WTC11 (cell line): ENCODE data around the gene SLC35A3. TPM values are rescaled to one million over a fixed set of nuclear protein-coding genes. Genes with fewer than 3 reads are reported as not detected.

ENCODE experiments used
- ATAC-seq: fragments of 200-7000 bp; cut with Tn5 transposase; 2 replicates; pipeline ENCODE4 v1.10.0; 2021; ENCODE audit warnings: mild to moderate bottlenecking, moderate library complexity
- CTCF ChIA-PET: fragments of 300-600 bp; sonication (Branson Sonifier 250); formaldehyde crosslinking; loops from one replicate; lab custom pipeline; 2021; ENCODE audit warnings: antibody characterized with exemption; lab: Charles Lee
- POLR2A ChIA-PET: fragments of 350-600 bp; sonication (Branson Sonifier 250); formaldehyde crosslinking; loops from one replicate; lab custom pipeline; 2021; ENCODE audit warnings: antibody characterized with exemption; lab: Charles Lee
- DNase-seq: peaks from one replicate; pipeline ENCODE4 v3.0.0; 2021; ENCODE audit warnings: low spot score
- H3K27ac Mint-ChIP-seq: 2 replicates; pipeline ENCODE4 v1.8.0; 2021; ENCODE audit warnings: mixed read lengths
- H3K27me3 Mint-ChIP-seq: 2 replicates; pipeline ENCODE4 v1.8.0; 2021; ENCODE audit warnings: low read depth, mild to moderate bottlenecking, moderate library complexity, mixed read lengths
- H3K36me3 Mint-ChIP-seq: 2 replicates; pipeline ENCODE4 v1.8.0; 2021; ENCODE audit warnings: mixed read lengths
- H3K4me1 Mint-ChIP-seq: 2 replicates; pipeline ENCODE4 v1.8.0; 2022; ENCODE audit warnings: mixed read lengths
- H3K4me3 Mint-ChIP-seq: 2 replicates; pipeline ENCODE4 v1.8.0; 2021; ENCODE audit warnings: mild to moderate bottlenecking, moderate library complexity, mixed read lengths
- H3K9me3 Mint-ChIP-seq: 2 replicates; pipeline ENCODE4 v1.8.0; 2021; ENCODE audit warnings: mixed read lengths
- ESRRA ChIP-seq: sonication (generic); formaldehyde crosslinking; IDR thresholded peaks from 2 replicates; pipeline ENCODE4 v1.8.1; 2022; ENCODE audit warnings: mild to moderate bottlenecking, missing genetic modification reagents, borderline replicate concordance
- GRHL2 ChIP-seq: fragments of 250-450 bp; sonication (Bioruptor Pico); IDR thresholded peaks from 2 replicates; pipeline ENCODE4 v1.8.0; 2022; ENCODE audit warnings: mild to moderate bottlenecking, moderate library complexity; ENCODE audit not compliant: insufficient replicate concordance, severe bottlenecking
- IRF2 ChIP-seq: sonication (generic); formaldehyde crosslinking; IDR thresholded peaks from 2 replicates; pipeline ENCODE4 v1.8.0; 2022; ENCODE audit warnings: low read depth, missing genetic modification reagents, borderline replicate concordance
- JAZF1 ChIP-seq: fragments of 250-450 bp; sonication (Bioruptor Pico); IDR thresholded peaks from 2 replicates; pipeline ENCODE4 v1.9.0; 2021; ENCODE audit warnings: moderate library complexity, mild to moderate bottlenecking, inconsistent platforms
- NR2C2 ChIP-seq: sonication (generic); formaldehyde crosslinking; IDR thresholded peaks from 2 replicates; pipeline ENCODE4 v1.8.0; 2022; ENCODE audit warnings: mild to moderate bottlenecking, missing genetic modification reagents
- PRRX2 ChIP-seq: fragments of 250-450 bp; sonication (Bioruptor Pico); IDR thresholded peaks from 2 replicates; pipeline ENCODE4 v1.8.0; 2021; ENCODE audit warnings: mild to moderate bottlenecking
- SMAD4 ChIP-seq: sonication (generic); formaldehyde crosslinking; IDR thresholded peaks from 2 replicates; pipeline ENCODE4 v1.8.0; 2022; ENCODE audit warnings: mild to moderate bottlenecking, missing genetic modification reagents
- ZBTB21 ChIP-seq: sonication (generic); formaldehyde crosslinking; IDR thresholded peaks from 2 replicates; pipeline ENCODE4 v1.8.1; 2023; ENCODE audit warnings: mild to moderate bottlenecking, missing genetic modification reagents, borderline replicate concordance
- ZNF121 ChIP-seq: sonication (generic); formaldehyde crosslinking; IDR thresholded peaks from 2 replicates; pipeline ENCODE4 v1.8.0; 2023; ENCODE audit warnings: missing genetic modification reagents
- ZNF232 ChIP-seq: sonication (generic); formaldehyde crosslinking; IDR thresholded peaks from 2 replicates; pipeline ENCODE4 v1.8.0; 2022; ENCODE audit warnings: mild to moderate bottlenecking, missing genetic modification reagents
- ZNF263 ChIP-seq: sonication (generic); formaldehyde crosslinking; IDR thresholded peaks from 2 replicates; pipeline ENCODE4 v1.8.1; 2022; ENCODE audit warnings: low read depth, mild to moderate bottlenecking, moderate library complexity, missing genetic modification reagents
- ZNF317 ChIP-seq: sonication (generic); formaldehyde crosslinking; IDR thresholded peaks from 2 replicates; pipeline ENCODE4 v1.8.1; 2023; ENCODE audit warnings: low read depth, mild to moderate bottlenecking, moderate library complexity, missing genetic modification reagents, borderline replicate concordance
- ZNF416 ChIP-seq: fragments of 250-450 bp; sonication (Bioruptor Pico); IDR thresholded peaks from 2 replicates; pipeline ENCODE4 v1.9.0; 2021; ENCODE audit warnings: mild to moderate bottlenecking, inconsistent platforms
- total RNA-seq: library from RNA; stranded (reverse); gene quantifications from 3 replicates; pipeline ENCODE4 v1.2.3, GENCODE V29; 2021
- TF ChIP-seq, protein P1 (sequence below): sonication (generic); formaldehyde crosslinking; IDR thresholded peaks from 2 replicates; pipeline ENCODE4 v1.8.0; 2023; ENCODE audit warnings: mild to moderate bottlenecking, missing genetic modification reagents
- TF ChIP-seq, protein P2 (sequence below): sonication (generic); formaldehyde crosslinking; IDR thresholded peaks from 2 replicates; pipeline ENCODE4 v1.8.1; 2023; ENCODE audit warnings: mild to moderate bottlenecking, missing genetic modification reagents, moderate library complexity
- TF ChIP-seq, protein P3 (sequence below): sonication (generic); formaldehyde crosslinking; IDR thresholded peaks from 2 replicates; pipeline ENCODE4 v1.8.1; 2023; ENCODE audit warnings: mild to moderate bottlenecking, missing genetic modification reagents
- TF ChIP-seq, protein P4 (sequence below): fragments of 250-450 bp; sonication (Bioruptor Pico); IDR thresholded peaks from 2 replicates; pipeline ENCODE4 v2.1.2; 2022; ENCODE audit warnings: mild to moderate bottlenecking, moderate library complexity
- TF ChIP-seq, protein P5 (sequence below): sonication (generic); formaldehyde crosslinking; conservative IDR thresholded peaks from 2 replicates; pipeline ENCODE4 v1.8.1; 2023; ENCODE audit warnings: mild to moderate bottlenecking, low read depth, missing genetic modification reagents, moderate library complexity
- TF ChIP-seq, protein P6 (sequence below): sonication (generic); formaldehyde crosslinking; IDR thresholded peaks from 2 replicates; pipeline ENCODE4 v1.8.1; 2022; ENCODE audit warnings: low read depth, missing genetic modification reagents, borderline replicate concordance

SLC35A3 gene
- total RNA-seq, 1 experiment from 2014 or later: 14.5 TPM

DNA sequence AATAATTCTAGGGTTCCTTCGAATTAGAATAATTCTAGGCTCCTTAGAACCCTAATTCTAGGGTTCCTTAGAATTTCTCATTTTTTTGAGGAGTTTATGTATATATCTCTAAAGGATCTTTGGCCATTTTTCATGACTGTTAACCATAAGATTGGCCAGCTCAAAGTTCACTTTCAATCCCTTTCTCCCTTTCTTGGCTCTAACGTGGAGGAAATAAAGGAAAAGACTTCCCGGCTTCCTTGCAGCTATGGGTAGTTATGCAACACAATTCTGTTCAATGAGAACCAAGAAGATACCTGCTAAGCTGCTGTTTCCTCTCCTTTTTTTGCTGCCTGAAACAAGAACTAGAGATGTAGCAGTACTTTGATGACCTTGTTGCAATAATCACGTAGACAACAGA lies 27.2 kb downstream of the SLC35A3 start (continued):
- TF ChIP-seq, protein P1, sequence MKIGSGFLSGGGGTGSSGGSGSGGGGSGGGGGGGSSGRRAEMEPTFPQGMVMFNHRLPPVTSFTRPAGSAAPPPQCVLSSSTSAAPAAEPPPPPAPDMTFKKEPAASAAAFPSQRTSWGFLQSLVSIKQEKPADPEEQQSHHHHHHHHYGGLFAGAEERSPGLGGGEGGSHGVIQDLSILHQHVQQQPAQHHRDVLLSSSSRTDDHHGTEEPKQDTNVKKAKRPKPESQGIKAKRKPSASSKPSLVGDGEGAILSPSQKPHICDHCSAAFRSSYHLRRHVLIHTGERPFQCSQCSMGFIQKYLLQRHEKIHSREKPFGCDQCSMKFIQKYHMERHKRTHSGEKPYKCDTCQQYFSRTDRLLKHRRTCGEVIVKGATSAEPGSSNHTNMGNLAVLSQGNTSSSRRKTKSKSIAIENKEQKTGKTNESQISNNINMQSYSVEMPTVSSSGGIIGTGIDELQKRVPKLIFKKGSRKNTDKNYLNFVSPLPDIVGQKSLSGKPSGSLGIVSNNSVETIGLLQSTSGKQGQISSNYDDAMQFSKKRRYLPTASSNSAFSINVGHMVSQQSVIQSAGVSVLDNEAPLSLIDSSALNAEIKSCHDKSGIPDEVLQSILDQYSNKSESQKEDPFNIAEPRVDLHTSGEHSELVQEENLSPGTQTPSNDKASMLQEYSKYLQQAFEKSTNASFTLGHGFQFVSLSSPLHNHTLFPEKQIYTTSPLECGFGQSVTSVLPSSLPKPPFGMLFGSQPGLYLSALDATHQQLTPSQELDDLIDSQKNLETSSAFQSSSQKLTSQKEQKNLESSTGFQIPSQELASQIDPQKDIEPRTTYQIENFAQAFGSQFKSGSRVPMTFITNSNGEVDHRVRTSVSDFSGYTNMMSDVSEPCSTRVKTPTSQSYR: no peak
- TF ChIP-seq ZBTB21 (CRISPR knock-in tag) (no peak), ESRRA (CRISPR knock-in tag) (no peak), PRRX2 (CRISPR knock-in tag) (no peak), IRF2 (CRISPR knock-in tag) (no peak), NR2C2 (CRISPR knock-in tag) (no peak)

DNA sequence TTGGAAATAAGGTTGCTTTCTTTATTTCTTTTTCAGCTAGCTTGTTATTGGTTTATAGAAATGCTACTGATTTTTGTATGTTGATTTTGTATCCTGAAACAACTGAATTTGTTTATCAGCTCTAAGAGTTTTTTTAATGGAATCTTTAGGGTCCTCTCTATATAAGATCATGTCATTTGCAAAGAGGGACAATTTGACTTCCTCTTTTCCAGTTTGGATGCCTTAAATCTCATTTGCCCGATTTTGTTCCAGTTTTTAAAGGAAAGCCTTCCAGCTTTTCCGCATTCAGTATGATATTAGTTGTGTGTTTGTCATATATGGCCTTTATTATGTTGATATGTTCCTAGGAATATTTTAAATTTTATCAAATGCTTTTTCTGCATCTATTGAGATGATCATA lies 31.7 kb downstream of the SLC35A3 start:
- no peaks in the 10 kb centered on the region; the same call in 1 of the 2 replicates for H3K36me3 Mint-ChIP-seq
- TF ChIP-seq ZNF263 (CRISPR knock-in tag): no peak
- TF ChIP-seq, protein P2, sequence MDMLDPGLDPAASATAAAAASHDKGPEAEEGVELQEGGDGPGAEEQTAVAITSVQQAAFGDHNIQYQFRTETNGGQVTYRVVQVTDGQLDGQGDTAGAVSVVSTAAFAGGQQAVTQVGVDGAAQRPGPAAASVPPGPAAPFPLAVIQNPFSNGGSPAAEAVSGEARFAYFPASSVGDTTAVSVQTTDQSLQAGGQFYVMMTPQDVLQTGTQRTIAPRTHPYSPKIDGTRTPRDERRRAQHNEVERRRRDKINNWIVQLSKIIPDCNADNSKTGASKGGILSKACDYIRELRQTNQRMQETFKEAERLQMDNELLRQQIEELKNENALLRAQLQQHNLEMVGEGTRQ (CRISPR knock-in tag): no peak
- no peak for TF ChIP-seq ZNF121 (CRISPR knock-in tag)
- TF ChIP-seq, protein P3, sequence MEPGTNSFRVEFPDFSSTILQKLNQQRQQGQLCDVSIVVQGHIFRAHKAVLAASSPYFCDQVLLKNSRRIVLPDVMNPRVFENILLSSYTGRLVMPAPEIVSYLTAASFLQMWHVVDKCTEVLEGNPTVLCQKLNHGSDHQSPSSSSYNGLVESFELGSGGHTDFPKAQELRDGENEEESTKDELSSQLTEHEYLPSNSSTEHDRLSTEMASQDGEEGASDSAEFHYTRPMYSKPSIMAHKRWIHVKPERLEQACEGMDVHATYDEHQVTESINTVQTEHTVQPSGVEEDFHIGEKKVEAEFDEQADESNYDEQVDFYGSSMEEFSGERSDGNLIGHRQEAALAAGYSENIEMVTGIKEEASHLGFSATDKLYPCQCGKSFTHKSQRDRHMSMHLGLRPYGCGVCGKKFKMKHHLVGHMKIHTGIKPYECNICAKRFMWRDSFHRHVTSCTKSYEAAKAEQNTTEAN (CRISPR knock-in tag): no peak
- no peak for TF ChIP-seq GRHL2
- TF ChIP-seq JAZF1: no peak
- TF ChIP-seq ZNF416: no peak
- no peak for TF ChIP-seq ZNF232
- TF ChIP-seq, protein P4, sequence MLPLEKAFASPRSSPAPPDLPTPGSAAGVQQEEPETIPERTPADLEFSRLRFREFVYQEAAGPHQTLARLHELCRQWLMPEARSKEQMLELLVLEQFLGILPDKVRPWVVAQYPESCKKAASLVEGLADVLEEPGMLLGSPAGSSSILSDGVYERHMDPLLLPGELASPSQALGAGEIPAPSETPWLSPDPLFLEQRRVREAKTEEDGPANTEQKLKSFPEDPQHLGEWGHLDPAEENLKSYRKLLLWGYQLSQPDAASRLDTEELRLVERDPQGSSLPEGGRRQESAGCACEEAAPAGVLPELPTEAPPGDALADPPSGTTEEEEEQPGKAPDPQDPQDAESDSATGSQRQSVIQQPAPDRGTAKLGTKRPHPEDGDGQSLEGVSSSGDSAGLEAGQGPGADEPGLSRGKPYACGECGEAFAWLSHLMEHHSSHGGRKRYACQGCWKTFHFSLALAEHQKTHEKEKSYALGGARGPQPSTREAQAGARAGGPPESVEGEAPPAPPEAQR (CRISPR knock-in tag): no peak
- TF ChIP-seq, protein P5, sequence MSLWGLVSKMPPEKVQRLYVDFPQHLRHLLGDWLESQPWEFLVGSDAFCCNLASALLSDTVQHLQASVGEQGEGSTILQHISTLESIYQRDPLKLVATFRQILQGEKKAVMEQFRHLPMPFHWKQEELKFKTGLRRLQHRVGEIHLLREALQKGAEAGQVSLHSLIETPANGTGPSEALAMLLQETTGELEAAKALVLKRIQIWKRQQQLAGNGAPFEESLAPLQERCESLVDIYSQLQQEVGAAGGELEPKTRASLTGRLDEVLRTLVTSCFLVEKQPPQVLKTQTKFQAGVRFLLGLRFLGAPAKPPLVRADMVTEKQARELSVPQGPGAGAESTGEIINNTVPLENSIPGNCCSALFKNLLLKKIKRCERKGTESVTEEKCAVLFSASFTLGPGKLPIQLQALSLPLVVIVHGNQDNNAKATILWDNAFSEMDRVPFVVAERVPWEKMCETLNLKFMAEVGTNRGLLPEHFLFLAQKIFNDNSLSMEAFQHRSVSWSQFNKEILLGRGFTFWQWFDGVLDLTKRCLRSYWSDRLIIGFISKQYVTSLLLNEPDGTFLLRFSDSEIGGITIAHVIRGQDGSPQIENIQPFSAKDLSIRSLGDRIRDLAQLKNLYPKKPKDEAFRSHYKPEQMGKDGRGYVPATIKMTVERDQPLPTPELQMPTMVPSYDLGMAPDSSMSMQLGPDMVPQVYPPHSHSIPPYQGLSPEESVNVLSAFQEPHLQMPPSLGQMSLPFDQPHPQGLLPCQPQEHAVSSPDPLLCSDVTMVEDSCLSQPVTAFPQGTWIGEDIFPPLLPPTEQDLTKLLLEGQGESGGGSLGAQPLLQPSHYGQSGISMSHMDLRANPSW (CRISPR knock-in tag): no peak
- no peak for TF ChIP-seq SMAD4 (CRISPR knock-in tag)
- TF ChIP-seq, protein P6, sequence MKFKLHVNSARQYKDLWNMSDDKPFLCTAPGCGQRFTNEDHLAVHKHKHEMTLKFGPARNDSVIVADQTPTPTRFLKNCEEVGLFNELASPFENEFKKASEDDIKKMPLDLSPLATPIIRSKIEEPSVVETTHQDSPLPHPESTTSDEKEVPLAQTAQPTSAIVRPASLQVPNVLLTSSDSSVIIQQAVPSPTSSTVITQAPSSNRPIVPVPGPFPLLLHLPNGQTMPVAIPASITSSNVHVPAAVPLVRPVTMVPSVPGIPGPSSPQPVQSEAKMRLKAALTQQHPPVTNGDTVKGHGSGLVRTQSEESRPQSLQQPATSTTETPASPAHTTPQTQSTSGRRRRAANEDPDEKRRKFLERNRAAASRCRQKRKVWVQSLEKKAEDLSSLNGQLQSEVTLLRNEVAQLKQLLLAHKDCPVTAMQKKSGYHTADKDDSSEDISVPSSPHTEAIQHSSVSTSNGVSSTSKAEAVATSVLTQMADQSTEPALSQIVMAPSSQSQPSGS (CRISPR knock-in tag): no peak
- TF ChIP-seq ZNF317 (CRISPR knock-in tag): no peak
- TF ChIP-seq, all 79 proteins: peak for 0
- no peak overlapping the region for H3K4me3 Mint-ChIP-seq
- ChIA-PET POLR2A (no interaction called here), CTCF (no interaction called here)
- DNase-seq: no peak
- H3K27me3 Mint-ChIP-seq: no peaks in the 10 kb centered on the region
- no peak for ATAC-seq
- H3K9me3 Mint-ChIP-seq: no peaks in the 10 kb centered on the region
- H3K4me1 Mint-ChIP-seq: peaks cover 6% of the 10 kb centered on the region
- H3K27ac Mint-ChIP-seq: no peak overlapping the region
